Esophagus squamous epithelium (tissue), 5 donors: ENCODE measurements around the gene LARGE2. TPM values are rescaled to one million over a fixed set of nuclear protein-coding genes. Genes with fewer than 3 reads are reported as not detected.

Source experiments
- DNase-seq: peaks from one replicate; lab custom pipeline; 2025; lab: John Stamatoyannopoulos, UW
- H3K27ac ChIP-seq, 4 donors: fragments of 200-600 bp; sonication (generic); one replicate each; pipeline ENCODE4 v1.5.1; 2016 to 2019; ENCODE audit warnings: mild to moderate bottlenecking in 1 of 4
- H3K27me3 ChIP-seq, 4 donors: fragments of 200-600 bp; sonication (generic); 1 replicate in 3 of 4; 2 replicates in 1 of 4; pipeline versions ENCODE4 v1.5.1 to v1.6.0; 2017 to 2021; ENCODE audit warnings: antibody characterized with exemption in 1 of 4
- H3K36me3 ChIP-seq, 3 donors: fragments of 200-600 bp; sonication (generic); one replicate each; pipeline ENCODE4 v1.5.1; 2016 to 2019
- H3K4me1 ChIP-seq, 3 donors: fragments of 200-600 bp; sonication (generic); one replicate each; pipeline ENCODE4 v1.5.1; 2017 to 2019
- H3K4me3 ChIP-seq, 4 donors: fragments of 200-600 bp; sonication (generic); 1 replicate in 3 of 4; 2 replicates in 1 of 4; pipeline ENCODE4 v1.5.1; 2016 to 2019; ENCODE audit warnings: mild to moderate bottlenecking in 2 of 4, moderate library complexity in 1 of 4
- H3K9me3 ChIP-seq, 3 donors: fragments of 200-600 bp; sonication (generic); one replicate each; pipeline ENCODE4 v1.5.1; 2016 to 2019
- POLR2A ChIP-seq, 4 donors: fragments of 450-650 bp; IDR thresholded peaks; one replicate each; pipeline ENCODE4 v1.6.1; 2017; ENCODE audit warnings: antibody characterized with exemption in 4 of 4, mild to moderate bottlenecking in 4 of 4, moderate library complexity in 3 of 4
- WGBS, 2 donors: methylation state at CpG; one replicate each; pipeline ENCODE4 v1.1.5; 2018; 5-methylcytosine and 5-hydroxymethylcytosine counted together
- intact Hi-C: fragments of 100-400 bp; cut with DNase I; formaldehyde crosslinking; loops from one replicate; pipeline ENCODE4 v1.15.0; 2022
- total RNA-seq, 4 donors: library from RNA; depleted of rRNA; stranded (reverse); fragments of >200 nt; gene quantifications; one replicate each; pipeline ENCODE4 v1.1.0, GENCODE V29; 2016
- TF ChIP-seq, protein P1 (sequence below), 6 experiments: fragments of 450-650 bp in 4 of 6; fragments of 200-600 bp in 2 of 6; sonication (generic) in 2 of 6; IDR thresholded peaks; one replicate each; pipeline ENCODE4 v1.5.1; 2016 to 2019; ENCODE audit warnings: antibody characterized with exemption in 6 of 6, mild to moderate bottlenecking in 4 of 6, moderate library complexity in 4 of 6
- donor health status: DM: yes; HTN: yes; CAD: no.

The LARGE2 gene
- total RNA-seq, 4 donors from 2014 or later: 12.4 to 18.3 (median 15.5) TPM

DNA sequence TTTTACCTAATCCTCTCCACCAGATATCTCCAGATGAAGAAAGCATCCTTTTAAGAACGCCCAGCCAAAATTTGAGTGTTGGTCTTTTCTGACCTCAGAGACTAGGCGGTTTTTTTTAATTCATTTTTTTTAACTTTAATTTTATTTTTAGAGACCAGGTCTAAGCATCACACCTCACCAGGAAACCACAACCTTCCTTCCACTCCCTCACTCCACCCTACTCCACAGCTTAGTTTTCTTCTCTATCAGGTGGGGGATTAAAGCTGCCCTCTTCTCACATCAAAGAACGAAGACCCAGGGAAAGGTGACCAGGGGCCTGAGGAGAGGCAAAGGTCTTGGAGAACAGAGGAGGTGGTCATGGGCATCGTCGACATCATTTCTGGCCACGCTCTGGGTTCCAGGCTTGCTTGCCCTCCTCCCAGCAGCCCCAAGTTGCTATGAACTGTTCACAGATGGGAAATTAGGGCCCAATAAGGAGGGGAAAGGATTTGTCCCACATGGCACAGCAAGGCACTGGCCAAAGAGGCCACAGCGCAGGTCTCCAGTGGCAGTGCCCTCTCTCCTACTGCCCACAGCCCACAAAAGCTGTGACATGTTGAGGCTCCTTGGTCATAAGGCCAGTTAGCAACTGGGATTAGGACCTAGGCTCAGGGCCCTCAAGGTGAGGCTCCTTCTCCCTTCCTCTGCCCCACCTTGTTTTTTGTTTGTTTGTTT, 3.3 kb upstream of the LARGE2 start:
- intact Hi-C loops: no loop called here

DNA sequence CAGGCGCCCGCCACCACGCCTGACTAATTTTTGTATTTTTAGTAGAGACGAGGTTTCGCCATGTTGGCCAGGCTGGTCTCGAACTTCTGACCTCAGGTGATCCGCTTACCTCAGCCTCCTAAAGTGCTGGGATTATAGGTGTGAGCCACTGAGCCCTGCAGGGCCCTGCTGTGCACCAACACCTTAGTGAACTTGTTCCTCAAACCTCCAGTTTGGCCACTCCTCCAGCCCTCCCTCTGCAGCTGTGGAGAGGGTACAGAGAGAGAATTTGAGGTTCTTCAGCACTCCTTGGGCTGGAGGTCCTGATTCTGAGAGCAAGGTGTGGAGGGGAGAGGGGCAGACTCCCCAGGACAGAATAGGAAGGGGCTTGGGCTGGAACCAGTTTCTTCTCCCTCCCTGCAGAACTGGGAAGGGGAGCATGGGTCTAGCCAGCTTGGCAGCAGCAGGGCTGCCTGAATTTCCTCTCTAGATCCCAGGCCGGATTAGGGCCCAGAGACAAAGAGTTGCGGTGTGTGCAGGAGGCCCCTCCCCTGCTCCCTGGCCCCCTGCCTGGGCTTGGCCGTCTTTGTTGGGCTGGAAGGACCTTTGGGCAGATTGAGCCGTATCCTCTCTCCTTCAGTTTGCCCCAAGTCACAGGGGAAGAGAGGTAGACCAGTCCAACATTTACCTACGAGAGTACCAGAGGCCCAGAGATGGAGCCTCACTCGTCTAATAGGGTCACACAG, 2.5 kb upstream of the LARGE2 start:
- no peak overlapping the region for H3K4me3 ChIP-seq
- DNase-seq: no peak
- H3K4me1 ChIP-seq: peaks cover 29 to 86% (median 48%) of the 10 kb centered on the region in 3 donors
- H3K27me3 ChIP-seq: peaks cover 0 to 33% (median 0%) of the 10 kb centered on the region in 4 donors
- H3K36me3 ChIP-seq: peaks cover 0 to 14% (median 3%) of the 10 kb centered on the region in 3 donors
- H3K9me3 ChIP-seq: no peaks in the 10 kb centered on the region
- intact Hi-C loops: no loop called here
- TF ChIP-seq, protein P1, sequence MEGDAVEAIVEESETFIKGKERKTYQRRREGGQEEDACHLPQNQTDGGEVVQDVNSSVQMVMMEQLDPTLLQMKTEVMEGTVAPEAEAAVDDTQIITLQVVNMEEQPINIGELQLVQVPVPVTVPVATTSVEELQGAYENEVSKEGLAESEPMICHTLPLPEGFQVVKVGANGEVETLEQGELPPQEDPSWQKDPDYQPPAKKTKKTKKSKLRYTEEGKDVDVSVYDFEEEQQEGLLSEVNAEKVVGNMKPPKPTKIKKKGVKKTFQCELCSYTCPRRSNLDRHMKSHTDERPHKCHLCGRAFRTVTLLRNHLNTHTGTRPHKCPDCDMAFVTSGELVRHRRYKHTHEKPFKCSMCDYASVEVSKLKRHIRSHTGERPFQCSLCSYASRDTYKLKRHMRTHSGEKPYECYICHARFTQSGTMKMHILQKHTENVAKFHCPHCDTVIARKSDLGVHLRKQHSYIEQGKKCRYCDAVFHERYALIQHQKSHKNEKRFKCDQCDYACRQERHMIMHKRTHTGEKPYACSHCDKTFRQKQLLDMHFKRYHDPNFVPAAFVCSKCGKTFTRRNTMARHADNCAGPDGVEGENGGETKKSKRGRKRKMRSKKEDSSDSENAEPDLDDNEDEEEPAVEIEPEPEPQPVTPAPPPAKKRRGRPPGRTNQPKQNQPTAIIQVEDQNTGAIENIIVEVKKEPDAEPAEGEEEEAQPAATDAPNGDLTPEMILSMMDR (IDR thresholded peaks at IDR 0.05): no peak
- no peak for TF ChIP-seq POLR2A (IDR thresholded peaks at IDR 0.05)
- 80 to 84% methylated on average over 7 of the region's 13 CpGs for WGBS, 2 donors
- peak overlapping the region in 1 of 4 donors; percentile 13 for H3K27ac ChIP-seq

More for the DNA sequence above, 3.3 kb upstream of the LARGE2 start:
- no peak for TF ChIP-seq POLR2A (IDR thresholded peaks at IDR 0.05)
- TF ChIP-seq, protein P1 (IDR thresholded peaks at IDR 0.05): no peak
- Histone ChIP-seq H3K4me1 (peaks cover 26 to 77% (median 39%) of the 10 kb centered on the region in 3 donors), H3K27me3 (peaks cover 0 to 26% (median 0%) of the 10 kb centered on the region in 4 donors), H3K36me3 (peaks cover 4 to 22% (median 11%) of the 10 kb centered on the region in 3 donors), H3K27ac (peak overlapping the region in 3 of 4 donors; percentile 89 to 92 (median 91)), H3K4me3 (peak overlapping the region in 3 of 4 donors; percentile 66 to 89 (median 84)), H3K9me3 (no peaks in the 10 kb centered on the region)
- WGBS, 2 donors: 51 to 64% methylated on average over 4 to 7 of the region's 7 CpGs
- no peak for DNase-seq

DNA sequence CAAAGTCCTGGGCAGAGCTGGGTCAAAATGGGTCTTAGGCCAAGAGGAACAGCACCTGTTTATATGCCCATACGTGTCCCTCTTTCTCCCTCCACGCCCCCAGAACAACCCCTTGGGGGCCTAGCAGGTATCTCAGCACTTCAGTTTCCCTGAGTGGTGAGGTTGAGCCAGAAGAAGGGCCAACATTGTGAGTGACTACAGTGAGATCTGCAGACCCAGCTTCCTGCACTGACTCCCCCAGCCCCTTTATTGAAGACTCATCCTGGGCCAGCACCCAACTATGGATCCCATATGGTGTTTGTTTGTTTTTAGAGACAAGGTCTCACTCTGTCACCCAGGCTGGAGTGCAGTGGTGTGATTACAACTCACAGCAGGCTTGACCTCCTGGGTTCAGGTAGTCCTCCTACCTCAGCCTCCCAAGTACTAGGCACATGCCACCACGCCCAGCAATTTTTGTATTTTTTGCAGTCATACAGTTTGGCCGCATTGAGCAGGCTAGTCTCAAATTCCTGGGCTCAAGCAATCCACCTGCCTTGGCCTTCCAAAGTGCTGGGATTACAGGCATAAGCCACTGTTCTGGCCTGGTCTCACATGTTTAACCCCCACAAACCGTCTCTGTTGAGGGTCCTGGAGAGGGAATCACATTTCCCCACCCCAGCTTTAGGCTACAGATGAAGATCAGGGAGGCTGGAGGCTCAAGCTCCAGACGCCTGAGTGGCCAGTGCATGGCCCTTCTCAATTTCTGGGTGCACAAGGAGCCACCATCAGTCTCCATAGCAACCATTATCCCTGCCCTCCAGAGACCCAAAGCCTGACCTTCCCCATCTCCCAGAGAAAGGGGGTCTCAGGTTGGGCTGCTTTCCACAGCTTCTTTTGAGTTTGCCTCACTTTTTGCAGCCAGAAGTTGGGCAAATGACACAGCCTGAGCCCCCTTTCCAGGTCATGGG, 1.7 kb upstream of the LARGE2 start:
- WGBS, 2 donors: 77 to 80% methylated on average over 4 to 6 of the region's 6 CpGs
- intact Hi-C loops: no loop called here
- peaks cover 0 to 38% (median 0%) of the 10 kb centered on the region in 4 donors for H3K27me3 ChIP-seq
- no peak overlapping the region for H3K27ac ChIP-seq
- TF ChIP-seq, protein P1 (IDR thresholded peaks at IDR 0.05): no peak
- TF ChIP-seq POLR2A (IDR thresholded peaks at IDR 0.05): no peak
- no peak for DNase-seq
- peaks cover 29 to 82% (median 49%) of the 10 kb centered on the region in 3 donors for H3K4me1 ChIP-seq
- peaks cover 0 to 5% (median 0%) of the 10 kb centered on the region in 3 donors for H3K36me3 ChIP-seq
- H3K4me3 ChIP-seq: no peak overlapping the region
- no peaks in the 10 kb centered on the region for H3K9me3 ChIP-seq

DNA sequence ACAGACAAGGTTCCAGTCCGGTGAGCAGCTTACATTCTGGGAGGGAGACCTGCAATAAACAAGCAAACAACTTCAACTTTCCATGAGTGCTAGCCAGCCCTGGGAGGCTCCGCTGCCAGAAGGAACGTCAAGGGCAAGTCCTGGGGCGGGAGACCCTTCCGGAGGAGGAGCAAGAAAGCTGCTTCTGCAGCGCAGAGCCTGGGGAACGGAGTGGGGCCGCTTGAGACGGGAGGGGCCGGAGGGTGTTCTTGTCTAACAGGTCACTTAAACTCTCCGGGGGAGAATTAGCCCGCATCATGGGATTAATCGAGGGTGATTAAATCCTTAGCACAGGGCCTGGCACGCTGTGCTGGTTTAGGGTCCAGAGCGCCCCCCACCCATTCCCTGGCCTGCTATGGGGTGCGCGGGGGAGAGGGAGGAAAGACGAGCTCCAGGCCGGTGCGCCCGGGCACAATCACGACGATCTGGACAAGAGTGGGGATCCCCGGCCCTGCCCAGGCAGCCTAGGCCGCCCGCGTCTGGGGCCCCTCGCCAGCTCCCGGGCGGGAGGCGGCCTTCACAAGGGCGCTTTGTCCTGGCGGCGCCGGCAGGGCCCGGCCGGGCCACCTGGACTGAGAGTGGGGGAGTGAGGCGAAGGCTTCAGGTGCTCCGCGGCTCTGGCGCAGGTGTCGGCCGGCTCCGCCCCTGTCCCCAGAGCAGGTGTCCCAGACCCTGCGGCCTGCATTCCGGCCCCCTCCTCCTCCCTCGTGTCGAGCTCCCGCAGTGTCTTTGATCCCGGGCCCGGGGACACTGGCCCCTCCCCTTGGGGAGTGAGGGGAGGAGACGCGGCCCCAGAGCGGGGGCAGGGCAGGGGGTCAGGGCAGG, 663 bp upstream of the LARGE2 start:
- 34 to 60% methylated on average over 1 to 10 of the region's 54 CpGs for WGBS, 2 donors
- peak overlapping the region; percentile 47 to 85 (median 70) for H3K27ac ChIP-seq
- TF ChIP-seq POLR2A (IDR thresholded peaks at IDR 0.05): no peak
- TF ChIP-seq, protein P1 (IDR thresholded peaks at IDR 0.05): no peak
- H3K36me3 ChIP-seq: peaks cover 0 to 3% (median 0%) of the 10 kb centered on the region in 3 donors
- no peaks in the 10 kb centered on the region for H3K9me3 ChIP-seq
- DNase-seq: no peak
- intact Hi-C loops: no loop called here
- H3K4me1 ChIP-seq: peaks cover 20 to 72% (median 40%) of the 10 kb centered on the region in 3 donors
- H3K4me3 ChIP-seq: peak overlapping the region; percentile 46 to 73 (median 66)
- peaks cover 0 to 42% (median 0%) of the 10 kb centered on the region in 4 donors for H3K27me3 ChIP-seq
